ENCODE measurements around the gene GGT1. TPM values are rescaled to one million over a fixed set of nuclear protein-coding genes. Genes with fewer than 3 reads are reported as not detected.

GGT1 gene
- total and polyA plus RNA-seq, 2 donors (not counting 3 experiments of a cell fraction or from before 2014, with no cell fraction given) = 1.8 to 2.0 TPM

- Histone ChIP-seq H3K9ac (replicated peaks; ENCODE audit: extremely low read depth, insufficient read depth, low read length) (no peak overlapping the region), H2AFZ (ENCODE audit: low read depth, low read length) (no peak overlapping the region), H3K9me3 (replicated peaks; ENCODE audit: control insufficient read depth, insufficient read depth, low read length) (no peaks in the 10 kb centered on the region), H3K4me3 (replicated peaks in 1 of 3; ENCODE audit: insufficient read depth in 1 of 3, low read depth in 1 of 3, low read length in 3 of 3) (no peak overlapping the region), H3K27ac (ENCODE audit: insufficient read depth, low read depth, low read length) (no peak overlapping the region), H3K4me2 (ENCODE audit: insufficient read depth, low read length) (no peak overlapping the region), H3K36me3 (ENCODE audit: control insufficient read depth in 2 of 2, extremely low read depth in 1 of 2, insufficient read depth in 2 of 2, low read length in 2 of 2) (peaks cover 0 to 3% of the 10 kb centered on the region in 2 experiments), H3K27me3 (ENCODE audit: control insufficient read depth in 2 of 2, insufficient read depth in 2 of 2, low read length in 2 of 2) (no peaks in the 10 kb centered on the region), H4K20me1 (replicated peaks; ENCODE audit: control insufficient read depth, extremely low read depth, insufficient read depth, low read length) (no peaks in the 10 kb centered on the region), H3K79me2 (ENCODE audit: control insufficient read depth, insufficient read depth, low read length) (no peaks in the 10 kb centered on the region), H3K4me1 (ENCODE audit: control insufficient read depth, extremely low read depth, insufficient read depth, low read length) (peaks cover 7% of the 10 kb centered on the region), H3K9me1 (replicated peaks; ENCODE audit: control insufficient read depth, extremely low read depth, insufficient read depth, low read length) (no peaks in the 10 kb centered on the region)
- POLR2A ChIA-PET = no interaction called here
- no TSS peak for BruUV-seq (replicated peaks)
- dilution Hi-C loops (cut with MboI; ENCODE audit: extremely low pct_ligation_motif_present, low sequenced_read_pairs) (no loop called here), intact Hi-C loops (cut with micrococcal nuclease) (no loop called here)
- DNase-seq (ENCODE audit: low read depth, low spot score) = no peak
- CTCF ChIA-PET = interaction anchor here (1.4 kb wide), 1 partner anchor 213 kb away, joined by 3 read pairs; no protein-coding TSS in a partner anchor
- no peak for FAIRE-seq
- no peak for TF ChIP-seq JUN (IDR thresholded peaks at IDR 0.05; ENCODE audit: borderline replicate concordance, insufficient read depth, insufficient read length, low read depth)
- no peak for TF ChIP-seq CTCF (IDR thresholded peaks at IDR 0.05; ENCODE audit: extremely low read depth in 1 of 2, insufficient read depth in 1 of 2, low read depth in 1 of 2, low read length in 2 of 2)
- no peak for TF ChIP-seq EZH2 (IDR thresholded peaks at IDR 0.05; ENCODE audit: borderline replicate concordance, low read depth, low read length, severe bottlenecking)
- TF ChIP-seq MYC (IDR thresholded peaks at IDR 0.05; ENCODE audit: low read depth, low read length) = no peak
- no peak for TF ChIP-seq FOS (IDR thresholded peaks at IDR 0.05; ENCODE audit: borderline replicate concordance, insufficient read depth, low read length)
- TF ChIP-seq POLR2A (IDR thresholded peaks at IDR 0.05; ENCODE audit: low read depth, low read length) = no peak
- TF ChIP-seq GATA2 (IDR thresholded peaks at IDR 0.05; ENCODE audit: insufficient read depth, insufficient read length, low read depth, low read length) = no peak
- TF ChIP-seq, protein P1, sequence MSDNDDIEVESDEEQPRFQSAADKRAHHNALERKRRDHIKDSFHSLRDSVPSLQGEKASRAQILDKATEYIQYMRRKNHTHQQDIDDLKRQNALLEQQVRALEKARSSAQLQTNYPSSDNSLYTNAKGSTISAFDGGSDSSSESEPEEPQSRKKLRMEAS (IDR thresholded peaks at IDR 0.05; ENCODE audit: insufficient read depth, insufficient read length) = no peak
- no peak for TF ChIP-seq POLR2AphosphoS5 (IDR thresholded peaks at IDR 0.05; ENCODE audit: insufficient read depth, low read depth, low read length)
Measured at GRCh38 chr22:24590596-24591173, 12.3 kb upstream of the GGT1 start.
